ENCODE measurements around the gene ADCY4. TPM values are rescaled to one million over a fixed set of nuclear protein-coding genes. Genes with fewer than 3 reads are reported as not detected.

Gene ADCY4
- total RNA-seq, 4 donors from 2014 or later = 16.5 to 103 (median 28.8) TPM

- TF ChIP-seq CTCF (IDR thresholded peaks at IDR 0.05; ENCODE audit: low read depth) = no peak
Observed at GRCh38 chr14:24315807-24316596, 18.9 kb downstream of the ADCY4 start.

DNA sequence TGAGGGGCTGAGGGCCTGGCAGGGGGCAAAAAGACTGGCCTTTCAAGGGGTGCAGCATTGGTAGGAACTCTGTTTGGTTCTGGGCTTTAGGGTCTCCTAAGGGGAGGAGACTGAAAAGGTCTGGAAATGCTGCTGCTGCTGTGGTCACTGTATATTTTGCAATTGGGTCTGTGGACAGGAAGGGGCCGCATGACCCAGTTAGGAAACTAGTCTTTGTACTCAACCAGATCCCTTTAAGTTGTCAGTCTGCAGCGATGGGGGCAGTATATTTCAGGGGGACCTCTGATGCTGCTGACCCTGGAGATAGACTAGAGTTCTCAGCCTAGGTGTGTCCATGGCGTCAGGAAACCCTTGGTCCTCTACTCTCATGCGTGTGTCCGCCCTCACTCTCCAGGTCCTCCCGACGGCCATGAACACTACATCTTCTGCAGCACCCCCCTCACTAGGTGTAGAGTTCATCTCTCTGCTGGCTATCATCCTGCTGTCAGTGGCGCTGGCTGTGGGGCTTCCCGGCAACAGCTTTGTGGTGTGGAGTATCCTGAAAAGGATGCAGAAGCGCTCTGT, 19.5 kb downstream of the ADCY4 start:
- TF ChIP-seq CTCF (IDR thresholded peaks at IDR 0.05; ENCODE audit: low read depth) = no peak

DNA sequence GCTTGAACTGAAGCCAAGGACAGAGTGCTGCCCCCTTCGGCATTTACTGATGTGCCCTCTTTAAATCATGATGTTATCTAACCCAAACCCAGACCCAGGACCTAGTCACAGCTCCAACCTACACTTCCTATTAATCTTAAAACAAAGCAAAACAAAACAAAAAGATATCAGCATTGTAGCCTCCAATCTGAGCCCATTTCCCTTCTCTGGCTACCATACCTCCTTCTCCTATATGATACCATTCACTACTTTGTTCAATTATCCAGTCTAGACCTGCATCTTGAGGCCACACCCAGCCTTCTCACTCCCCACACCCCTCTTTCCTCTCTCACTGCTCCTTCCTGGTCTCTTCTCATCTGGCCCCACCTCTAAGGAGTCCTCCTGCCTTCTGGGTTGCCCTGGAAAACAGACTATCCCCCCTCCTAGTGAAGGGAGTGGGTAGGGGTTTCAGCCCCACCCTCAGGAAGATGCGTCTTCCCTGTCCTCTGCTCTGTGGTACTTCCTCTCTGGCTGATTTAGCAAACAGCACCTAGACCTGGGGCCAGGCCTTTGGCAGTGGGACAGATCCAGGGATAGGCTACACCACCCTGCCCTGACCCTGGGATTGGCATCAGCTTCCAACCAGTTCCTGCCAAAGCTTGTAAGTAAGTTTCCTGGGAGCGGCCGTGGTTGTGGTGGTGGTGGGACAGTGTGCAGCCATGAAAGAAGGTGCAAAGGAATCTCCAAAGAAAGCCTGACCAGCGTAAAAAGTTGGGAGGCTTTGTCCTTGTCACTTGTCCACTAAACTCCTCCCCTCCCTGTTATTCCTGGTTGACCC, 20.3 kb downstream of the ADCY4 start:
- no peak for TF ChIP-seq CTCF (IDR thresholded peaks at IDR 0.05; ENCODE audit: low read depth)

- TF ChIP-seq CTCF (IDR thresholded peaks at IDR 0.05; ENCODE audit: low read depth) = no peak
Observed at GRCh38 chr14:24313913-24314312, 21.0 kb downstream of the ADCY4 start.

DNA sequence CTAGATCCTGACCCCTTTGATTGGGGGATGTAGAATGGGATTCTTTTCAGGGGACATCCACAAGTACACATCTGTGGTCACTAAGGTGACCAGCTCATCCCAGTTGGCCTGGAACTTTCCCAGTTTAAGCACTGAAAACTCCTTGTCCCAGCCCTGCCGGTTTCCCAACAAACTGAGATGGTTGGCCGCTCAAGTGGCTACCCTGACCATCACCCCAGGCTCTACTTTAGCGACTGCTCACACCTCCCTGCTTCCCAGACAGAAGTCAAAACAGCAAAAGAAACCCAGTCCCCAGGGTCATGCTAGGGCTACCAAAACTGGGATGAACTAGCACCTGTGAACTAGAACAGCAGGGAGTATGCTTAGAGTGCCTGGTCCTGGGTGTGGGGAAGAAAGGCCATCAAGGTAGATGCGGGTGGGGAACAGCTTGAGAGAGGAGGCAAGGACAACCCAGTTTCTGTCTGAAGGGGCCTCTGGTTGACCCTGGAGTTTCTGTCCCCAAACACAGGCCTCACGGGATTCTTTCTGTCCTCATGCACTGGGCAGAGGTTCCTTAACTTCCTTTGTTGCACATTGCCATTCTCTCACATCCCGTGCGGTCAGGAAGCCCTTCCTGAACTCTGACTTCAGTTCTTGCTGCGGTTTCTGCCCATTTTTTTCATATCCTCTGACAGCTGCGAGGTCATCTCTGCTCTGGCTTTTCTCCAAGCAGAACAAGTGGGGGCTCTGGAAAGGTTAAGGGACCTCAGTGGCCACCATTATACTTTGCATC, 21.9 kb downstream of the ADCY4 start:
- TF ChIP-seq CTCF (IDR thresholded peaks at IDR 0.05; ENCODE audit: low read depth) = no peak

GRCh38 chr14:24311837-24312615, 22.8 kb downstream of the ADCY4 start:
- TF ChIP-seq CTCF (IDR thresholded peaks at IDR 0.05; ENCODE audit: low read depth) = no peak
